Epithelial cell of esophagus (primary cell): ENCODE measurements around the gene PARP12.

ENCODE experiments used
- DNase-seq: peaks from one replicate; pipeline ENCODE4 v3.0.0; 2010; ENCODE audit warnings: low read depth
- H3K4me3 ChIP-seq: 2 replicates; pipeline ENCODE4 v1.5.1; 2011; ENCODE audit warnings: mild to moderate bottlenecking, low read length, control low read depth
- TF ChIP-seq, protein P1 (sequence below): IDR thresholded peaks from 2 replicates; pipeline ENCODE4 v1.5.1; 2011; ENCODE audit warnings: low read depth, mild to moderate bottlenecking, low read length, control low read depth, inconsistent platforms; ENCODE audit not compliant: insufficient read depth; ENCODE audit errors: missing control alignments

PARP12 gene

DNA sequence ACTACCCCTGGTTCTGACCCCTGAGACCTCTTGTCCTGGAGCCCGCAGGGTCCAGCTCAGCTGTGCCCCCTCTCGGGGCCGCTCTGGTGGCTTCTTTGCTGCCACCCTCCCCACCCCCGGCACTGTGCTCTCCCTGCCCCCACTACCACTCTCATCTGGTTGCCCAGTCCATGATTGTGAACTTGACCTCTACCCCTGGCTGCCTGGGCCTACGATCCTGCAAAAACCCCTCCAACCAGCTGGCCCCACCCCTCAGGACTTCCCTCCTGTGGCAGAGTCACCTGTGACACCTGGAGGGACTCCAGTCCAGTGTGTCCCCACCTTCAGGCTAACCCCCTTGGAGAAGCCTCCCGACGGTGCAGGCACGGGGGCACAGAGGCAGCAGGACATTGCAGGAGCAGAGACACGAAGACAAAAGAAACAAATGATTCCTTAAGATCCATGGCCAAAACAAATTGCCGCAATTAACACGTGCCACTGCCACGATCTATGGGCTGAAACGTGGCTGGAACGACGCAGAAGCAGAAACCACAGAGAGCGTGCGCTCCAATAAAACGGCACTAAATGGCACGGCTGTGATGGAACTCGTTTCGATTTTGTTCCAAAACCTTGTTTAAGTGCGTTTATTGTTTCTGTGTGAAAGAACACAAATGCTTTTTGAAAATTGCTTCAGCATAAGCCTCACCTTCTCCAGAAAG, 72.0 kb downstream of the PARP12 start:
- DNase-seq: no peak
- TF ChIP-seq, protein P1, sequence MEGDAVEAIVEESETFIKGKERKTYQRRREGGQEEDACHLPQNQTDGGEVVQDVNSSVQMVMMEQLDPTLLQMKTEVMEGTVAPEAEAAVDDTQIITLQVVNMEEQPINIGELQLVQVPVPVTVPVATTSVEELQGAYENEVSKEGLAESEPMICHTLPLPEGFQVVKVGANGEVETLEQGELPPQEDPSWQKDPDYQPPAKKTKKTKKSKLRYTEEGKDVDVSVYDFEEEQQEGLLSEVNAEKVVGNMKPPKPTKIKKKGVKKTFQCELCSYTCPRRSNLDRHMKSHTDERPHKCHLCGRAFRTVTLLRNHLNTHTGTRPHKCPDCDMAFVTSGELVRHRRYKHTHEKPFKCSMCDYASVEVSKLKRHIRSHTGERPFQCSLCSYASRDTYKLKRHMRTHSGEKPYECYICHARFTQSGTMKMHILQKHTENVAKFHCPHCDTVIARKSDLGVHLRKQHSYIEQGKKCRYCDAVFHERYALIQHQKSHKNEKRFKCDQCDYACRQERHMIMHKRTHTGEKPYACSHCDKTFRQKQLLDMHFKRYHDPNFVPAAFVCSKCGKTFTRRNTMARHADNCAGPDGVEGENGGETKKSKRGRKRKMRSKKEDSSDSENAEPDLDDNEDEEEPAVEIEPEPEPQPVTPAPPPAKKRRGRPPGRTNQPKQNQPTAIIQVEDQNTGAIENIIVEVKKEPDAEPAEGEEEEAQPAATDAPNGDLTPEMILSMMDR: no peak

DNA sequence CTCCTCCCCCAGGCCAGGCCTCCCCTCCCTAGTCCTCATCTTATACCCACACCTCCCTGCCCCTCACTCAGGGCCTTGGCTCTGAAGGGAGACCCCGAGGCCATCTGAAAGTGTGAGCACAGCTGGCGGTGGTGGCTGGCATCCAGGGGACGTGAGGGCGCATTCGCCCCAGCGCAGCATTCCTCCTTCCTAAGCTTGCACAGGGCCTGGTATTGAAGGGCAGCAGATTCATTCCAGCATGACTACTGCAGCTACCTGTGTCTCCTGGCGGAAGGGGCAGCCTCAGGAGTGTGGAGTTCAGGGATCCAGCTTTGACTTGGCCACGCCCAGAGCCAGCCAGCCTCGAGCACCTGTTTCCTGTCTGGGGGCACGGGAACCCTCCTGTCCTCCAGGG, 72.6 kb downstream of the PARP12 start:
- TF ChIP-seq, protein P1: no peak
- H3K4me3 ChIP-seq: no peak overlapping the region
- DNase-seq: no peak

More for the DNA sequence above, 72.0 kb downstream of the PARP12 start:
- no peak overlapping the region for H3K4me3 ChIP-seq

DNA sequence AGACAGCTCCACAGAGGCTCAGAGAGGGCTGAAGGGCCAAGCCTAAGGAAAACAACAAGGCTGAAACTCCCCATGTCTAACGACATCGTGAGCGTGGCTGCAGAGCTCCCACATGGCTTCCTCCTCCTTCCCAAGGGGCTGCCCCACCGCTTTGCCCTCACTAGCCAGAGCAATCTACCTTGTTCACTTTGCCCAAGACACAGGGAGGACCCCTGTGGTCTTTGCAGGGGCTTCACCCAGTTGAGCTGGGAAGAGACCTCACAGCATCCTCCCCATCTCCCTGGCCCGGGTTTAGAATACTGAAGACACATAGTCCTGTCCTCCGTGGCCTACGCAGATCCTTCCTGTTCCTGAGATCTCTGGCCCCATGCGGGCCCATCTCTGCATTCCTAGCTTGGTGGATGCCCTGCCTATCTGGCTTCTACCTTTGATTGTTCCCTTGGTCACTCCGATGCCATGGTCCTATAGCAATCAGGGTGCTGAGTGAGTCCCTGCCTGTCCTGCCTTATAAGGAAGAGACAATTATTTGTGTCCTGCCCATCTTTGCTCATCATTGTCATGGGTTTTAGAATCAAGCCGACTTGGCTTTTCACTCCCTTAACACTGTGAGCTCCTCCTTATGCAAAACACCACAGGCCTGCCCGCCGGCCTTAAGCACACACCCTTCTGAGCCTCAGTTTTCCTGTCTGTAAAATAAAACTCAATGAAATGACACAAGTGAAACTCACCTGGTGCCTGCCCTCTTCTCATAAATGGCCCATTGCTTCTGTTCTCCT, 73.2 kb downstream of the PARP12 start:
- no peak for DNase-seq
- TF ChIP-seq, protein P1: no peak
- H3K4me3 ChIP-seq: no peak overlapping the region

DNA sequence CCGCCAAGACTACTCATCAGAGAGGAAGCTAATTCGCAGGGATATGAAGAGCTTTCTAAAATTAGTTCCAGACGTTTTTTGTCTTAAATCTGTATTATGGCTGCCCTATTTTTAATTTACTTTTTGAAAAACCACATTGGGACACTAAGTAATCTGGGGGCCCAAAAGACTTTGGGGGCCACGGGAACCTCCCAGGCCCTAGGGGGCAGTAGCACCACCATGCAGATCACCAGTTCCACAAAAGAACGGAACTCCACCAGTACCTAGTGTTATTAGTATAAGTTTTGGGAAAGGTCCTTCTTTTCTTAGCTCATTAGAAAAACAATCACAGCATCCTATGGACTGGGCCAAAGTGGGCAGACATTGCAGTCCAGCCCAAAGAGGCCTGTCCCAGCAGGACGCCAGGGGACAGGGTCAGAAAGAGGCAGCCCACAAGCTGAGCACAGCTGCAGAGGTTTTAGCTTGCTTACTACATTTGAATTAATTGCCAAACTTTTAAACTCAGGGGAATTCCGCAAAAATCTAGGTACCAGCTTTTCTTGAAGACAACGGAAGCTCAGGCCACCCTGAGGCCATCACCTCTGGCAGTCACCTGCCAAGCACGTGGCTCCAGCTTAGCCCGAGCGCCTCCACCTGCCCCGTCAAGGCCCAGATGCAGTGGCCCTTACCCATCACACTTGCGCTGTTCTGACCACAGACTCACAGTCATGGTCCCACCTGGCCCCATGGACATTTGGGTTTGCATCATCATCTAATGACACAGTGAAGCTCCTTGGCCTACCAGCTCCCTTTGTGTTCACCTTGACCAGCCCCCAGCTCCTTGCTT, 74.8 kb downstream of the PARP12 start:
- no peak for DNase-seq
- no peak overlapping the region for H3K4me3 ChIP-seq
- TF ChIP-seq, protein P1: no peak

DNA sequence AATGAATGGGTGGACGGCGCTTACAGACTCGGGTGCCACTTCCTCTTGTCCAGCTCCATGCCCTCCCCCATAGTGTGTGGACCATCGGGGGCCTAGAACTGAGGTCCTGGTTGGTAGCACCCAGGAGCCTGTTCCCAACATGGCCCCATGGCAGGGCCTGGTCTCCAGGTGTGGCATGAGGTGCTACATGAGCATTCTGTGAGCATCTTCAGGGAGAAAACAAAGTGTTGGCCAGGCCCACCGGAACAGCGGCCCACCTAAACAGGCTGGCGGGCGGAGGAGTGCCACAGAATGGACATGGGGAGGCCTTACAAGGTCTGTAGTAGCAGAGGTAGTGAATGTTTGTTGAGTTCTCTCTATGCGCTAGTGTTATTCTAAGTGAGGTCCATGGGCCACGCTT, 76.9 kb downstream of the PARP12 start:
- TF ChIP-seq, protein P1: no peak
- no peak overlapping the region for H3K4me3 ChIP-seq
- no peak for DNase-seq

DNA sequence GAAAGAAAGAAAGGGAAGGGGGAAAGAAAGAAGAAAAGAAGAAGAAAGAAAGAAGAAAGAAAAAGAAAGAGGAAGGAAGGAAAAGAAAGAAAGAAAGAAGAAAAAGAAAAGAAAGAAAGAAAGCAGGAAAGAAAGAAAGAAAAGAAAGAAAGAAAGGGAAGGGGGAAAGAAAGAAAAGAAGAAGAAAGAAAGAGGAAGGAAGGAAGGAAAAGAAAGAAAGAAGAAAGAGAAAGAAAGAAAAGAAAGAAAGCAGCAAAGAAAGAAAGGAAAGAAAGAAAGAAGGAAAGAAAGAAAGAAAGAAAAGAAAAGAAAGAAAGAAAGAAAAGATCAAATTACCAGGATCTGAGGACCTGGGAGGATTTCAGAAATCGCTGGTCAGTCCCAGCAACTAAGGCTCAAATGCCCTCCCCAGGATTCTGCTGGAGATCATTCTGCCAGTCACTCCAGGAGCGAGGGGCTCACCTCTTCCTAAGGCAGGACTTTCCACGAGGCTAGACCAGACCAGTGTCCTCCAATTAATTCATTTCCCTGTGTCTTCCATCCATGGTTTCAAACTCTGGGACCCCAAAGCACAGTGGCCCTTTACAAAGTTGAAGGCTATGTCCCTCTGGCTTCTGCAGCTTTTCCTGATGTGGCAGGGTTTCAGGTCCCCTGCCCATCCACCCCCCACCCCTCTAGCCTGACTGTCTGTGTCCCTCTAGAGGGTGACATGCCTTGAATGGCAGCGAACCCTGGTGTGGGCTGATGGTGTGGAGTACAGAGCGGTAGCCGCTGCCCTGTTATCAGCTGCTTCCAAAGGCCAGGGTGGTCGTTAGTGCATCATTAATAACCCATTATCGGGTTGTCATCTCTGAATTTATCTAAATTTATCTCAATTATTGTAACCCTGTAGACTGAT, 77.9 kb downstream of the PARP12 start:
- no peak overlapping the region for H3K4me3 ChIP-seq
- TF ChIP-seq, protein P1: no peak
- no peak for DNase-seq
